ENCODE data around the gene CIDEC.

Gene CIDEC

DNA sequence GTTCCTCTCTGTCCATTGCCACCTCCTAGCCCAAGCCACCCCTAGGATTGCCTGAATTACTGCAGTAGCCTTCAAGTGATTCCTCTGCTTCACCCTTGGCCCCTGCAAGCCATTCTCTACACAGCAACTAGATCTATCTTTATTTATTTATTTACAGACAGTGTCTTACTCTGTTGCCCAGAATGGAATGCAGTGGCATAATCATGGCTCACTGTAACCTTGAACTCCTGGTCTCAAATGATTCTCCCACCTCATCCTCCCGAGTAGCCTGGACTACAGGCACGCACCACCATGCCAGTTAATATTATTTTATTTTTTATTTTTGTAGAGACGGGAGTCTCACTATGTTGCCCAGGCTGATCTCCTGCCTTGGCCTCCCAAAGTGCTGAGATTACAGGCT is 8.5 kb upstream of the CIDEC start:
- ChIA-PET CTCF (no interaction called here), POLR2A (no interaction called here)
- TF ChIP-seq ZNF121 (tag by site-specific recombination; IDR thresholded peaks at IDR 0.05), result 0 out of 2 replicates have a peak, but pooled peaks have one; percentile 58
- TF ChIP-seq SP3 (tag by site-specific recombination; IDR thresholded peaks at IDR 0.05), result no peak
- peaks cover 5 to 13% of the 10 kb centered on the region in 2 experiments for H3K36me3 ChIP-seq (ENCODE audit: control insufficient read depth in 2 of 2, insufficient read depth in 1 of 2, low read length in 2 of 2)
- H3K4me3 ChIP-seq (ENCODE audit: low read depth, low read length), result no peak overlapping the region
- no peak overlapping the region for H3K27ac ChIP-seq (ENCODE audit: extremely low read depth, low read depth, low read length)
- no peaks in the 10 kb centered on the region for H3K4me1 ChIP-seq (ENCODE audit: control insufficient read depth, insufficient read depth, low read length)
- no peaks in the 10 kb centered on the region for H3K9me3 ChIP-seq (ENCODE audit: control insufficient read depth, insufficient read depth, low read depth, low read length)

DNA sequence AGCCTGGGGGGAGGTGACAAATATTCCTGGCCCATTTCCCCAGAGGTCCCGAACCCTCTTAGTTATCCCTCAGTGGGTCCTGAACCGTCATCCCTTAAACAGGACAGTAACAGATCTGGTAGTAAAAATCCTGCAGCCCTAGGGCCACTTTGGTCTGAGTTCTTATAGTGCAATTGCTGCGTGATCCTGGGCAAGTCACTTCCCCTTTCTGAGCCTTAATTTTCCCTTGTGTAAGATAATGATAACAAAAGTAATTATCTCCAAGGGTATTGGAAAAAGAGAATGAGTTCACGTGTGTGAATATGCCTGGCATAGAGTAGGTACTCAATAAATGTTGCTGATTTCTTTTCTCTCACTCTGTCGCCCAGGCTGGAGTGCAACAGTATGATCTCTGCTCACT is 7.4 kb upstream of the CIDEC start:
- H3K4me1 ChIP-seq (ENCODE audit: control insufficient read depth, insufficient read depth, low read length), result no peaks in the 10 kb centered on the region
- CTCF ChIA-PET, result no interaction called here
- no peak for TF ChIP-seq ZNF518A (tag by site-specific recombination; conservative IDR thresholded peaks at IDR 0.05; ENCODE audit: low read depth)
- TF ChIP-seq ZNF514 (tag by site-specific recombination; IDR thresholded peaks at IDR 0.05), result no peak
- TF ChIP-seq ZBTB48 (tag by site-specific recombination; IDR thresholded peaks at IDR 0.05), result no peak
- no peak for TF ChIP-seq ZNF157 (tag by site-specific recombination; IDR thresholded peaks at IDR 0.05)
- TF ChIP-seq, protein P1, sequence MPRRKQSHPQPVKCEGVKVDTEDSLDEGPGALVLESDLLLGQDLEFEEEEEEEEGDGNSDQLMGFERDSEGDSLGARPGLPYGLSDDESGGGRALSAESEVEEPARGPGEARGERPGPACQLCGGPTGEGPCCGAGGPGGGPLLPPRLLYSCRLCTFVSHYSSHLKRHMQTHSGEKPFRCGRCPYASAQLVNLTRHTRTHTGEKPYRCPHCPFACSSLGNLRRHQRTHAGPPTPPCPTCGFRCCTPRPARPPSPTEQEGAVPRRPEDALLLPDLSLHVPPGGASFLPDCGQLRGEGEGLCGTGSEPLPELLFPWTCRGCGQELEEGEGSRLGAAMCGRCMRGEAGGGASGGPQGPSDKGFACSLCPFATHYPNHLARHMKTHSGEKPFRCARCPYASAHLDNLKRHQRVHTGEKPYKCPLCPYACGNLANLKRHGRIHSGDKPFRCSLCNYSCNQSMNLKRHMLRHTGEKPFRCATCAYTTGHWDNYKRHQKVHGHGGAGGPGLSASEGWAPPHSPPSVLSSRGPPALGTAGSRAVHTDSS (tag by site-specific recombination; IDR thresholded peaks at IDR 0.05), result no peak
- TF ChIP-seq ZNF488 (tag by site-specific recombination; IDR thresholded peaks at IDR 0.05), result no peak
- TF ChIP-seq ZNF624 (tag by site-specific recombination; IDR thresholded peaks at IDR 0.05), result no peak
- no peak for TF ChIP-seq ZNF677 (tag by site-specific recombination; IDR thresholded peaks at IDR 0.05)
- TF ChIP-seq AEBP2 (tag by site-specific recombination; IDR thresholded peaks at IDR 0.05; ENCODE audit: borderline replicate concordance), result no peak
- no peak for TF ChIP-seq HIC1 (tag by site-specific recombination; IDR thresholded peaks at IDR 0.05)
- no peak for TF ChIP-seq ZNF266 (tag by site-specific recombination; IDR thresholded peaks at IDR 0.05; ENCODE audit: low read depth)
- no peak for TF ChIP-seq ZNF776 (tag by site-specific recombination; IDR thresholded peaks at IDR 0.05; ENCODE audit: borderline replicate concordance)
- TF ChIP-seq ZBTB17 (tag by site-specific recombination; IDR thresholded peaks at IDR 0.05), result no peak
- TF ChIP-seq ZFP3 (tag by site-specific recombination; IDR thresholded peaks at IDR 0.05; ENCODE audit: low read depth), result no peak
- no peak for TF ChIP-seq ZNF184 (tag by site-specific recombination; IDR thresholded peaks at IDR 0.05)
- no peak for TF ChIP-seq ZNF558 (tag by site-specific recombination; IDR thresholded peaks at IDR 0.05)
- no peak for TF ChIP-seq ZNF548 (tag by site-specific recombination; IDR thresholded peaks at IDR 0.05)
- TF ChIP-seq ZNF324 (tag by site-specific recombination; IDR thresholded peaks at IDR 0.05), result no peak
- no peaks in the 10 kb centered on the region for H3K9me3 ChIP-seq (ENCODE audit: control insufficient read depth, insufficient read depth, low read depth, low read length)
- peaks cover under 1 to 3% of the 10 kb centered on the region in 2 experiments; a peak in 2 of 3 replicates for H3K36me3 ChIP-seq (ENCODE audit: control insufficient read depth in 2 of 2, insufficient read depth in 1 of 2, low read length in 2 of 2)
- POLR2A ChIA-PET, result no interaction called here
- H3K4me3 ChIP-seq (ENCODE audit: low read depth, low read length), result no peak overlapping the region
- H3K27ac ChIP-seq (ENCODE audit: extremely low read depth, low read depth, low read length), result no peak overlapping the region
